WTC11 (cell line): ENCODE results near the gene PTPN7. TPM values are rescaled to one million over a fixed set of nuclear protein-coding genes. Genes with fewer than 3 reads are reported as not detected.

ENCODE experiments used
- ATAC-seq: fragments of 200-7000 bp; cut with Tn5 transposase; 2 replicates; pipeline ENCODE4 v1.10.0; 2021; ENCODE audit warnings: mild to moderate bottlenecking, moderate library complexity
- CTCF ChIA-PET: fragments of 300-600 bp; sonication (Branson Sonifier 250); formaldehyde crosslinking; loops from one replicate; lab custom pipeline; 2021; ENCODE audit warnings: antibody characterized with exemption; lab: Charles Lee
- POLR2A ChIA-PET: fragments of 350-600 bp; sonication (Branson Sonifier 250); formaldehyde crosslinking; loops from one replicate; lab custom pipeline; 2021; ENCODE audit warnings: antibody characterized with exemption; lab: Charles Lee
- DNase-seq: peaks from one replicate; pipeline ENCODE4 v3.0.0; 2021; ENCODE audit warnings: low spot score
- H3K27ac Mint-ChIP-seq: 2 replicates; pipeline ENCODE4 v1.8.0; 2021; ENCODE audit warnings: mixed read lengths
- H3K27me3 Mint-ChIP-seq: 2 replicates; pipeline ENCODE4 v1.8.0; 2021; ENCODE audit warnings: low read depth, mild to moderate bottlenecking, moderate library complexity, mixed read lengths
- H3K36me3 Mint-ChIP-seq: 2 replicates; pipeline ENCODE4 v1.8.0; 2021; ENCODE audit warnings: mixed read lengths
- H3K4me1 Mint-ChIP-seq: 2 replicates; pipeline ENCODE4 v1.8.0; 2022; ENCODE audit warnings: mixed read lengths
- H3K4me3 Mint-ChIP-seq: 2 replicates; pipeline ENCODE4 v1.8.0; 2021; ENCODE audit warnings: mild to moderate bottlenecking, moderate library complexity, mixed read lengths
- H3K9me3 Mint-ChIP-seq: 2 replicates; pipeline ENCODE4 v1.8.0; 2021; ENCODE audit warnings: mixed read lengths
- CREM ChIP-seq: sonication (generic); formaldehyde crosslinking; IDR thresholded peaks from 2 replicates; pipeline ENCODE4 v1.8.1; 2022; ENCODE audit warnings: mild to moderate bottlenecking, missing genetic modification reagents, moderate library complexity
- ESRRA ChIP-seq: sonication (generic); formaldehyde crosslinking; IDR thresholded peaks from 2 replicates; pipeline ENCODE4 v1.8.1; 2022; ENCODE audit warnings: mild to moderate bottlenecking, missing genetic modification reagents, borderline replicate concordance
- ETV6 ChIP-seq: sonication (generic); formaldehyde crosslinking; IDR thresholded peaks from 2 replicates; pipeline ENCODE4 v1.8.1; 2022; ENCODE audit warnings: mild to moderate bottlenecking, missing genetic modification reagents
- GTF2I ChIP-seq: fragments of 250-450 bp; sonication (Bioruptor Pico); conservative IDR thresholded peaks from 2 replicates; pipeline ENCODE4 v1.4.0; 2021; ENCODE audit warnings: mild to moderate bottlenecking
- MAX ChIP-seq: sonication (generic); formaldehyde crosslinking; IDR thresholded peaks from 2 replicates; pipeline ENCODE4 v1.8.0; 2022; ENCODE audit warnings: mild to moderate bottlenecking, missing genetic modification reagents
- MLX ChIP-seq: sonication (generic); formaldehyde crosslinking; IDR thresholded peaks from 2 replicates; pipeline ENCODE4 v1.8.1; 2023; ENCODE audit warnings: mild to moderate bottlenecking, missing genetic modification reagents, moderate library complexity
- NR1H2 ChIP-seq: sonication (generic); formaldehyde crosslinking; IDR thresholded peaks from 2 replicates; pipeline ENCODE4 v1.9.0; 2021; ENCODE audit warnings: mild to moderate bottlenecking, moderate library complexity, missing genetic modification reagents
- NR2C2 ChIP-seq: sonication (generic); formaldehyde crosslinking; IDR thresholded peaks from 2 replicates; pipeline ENCODE4 v1.8.0; 2022; ENCODE audit warnings: mild to moderate bottlenecking, missing genetic modification reagents
- RELA ChIP-seq: sonication (generic); formaldehyde crosslinking; IDR thresholded peaks from 2 replicates; pipeline ENCODE4 v1.8.1; 2022; ENCODE audit warnings: missing genetic modification reagents, mild to moderate bottlenecking, borderline replicate concordance
- RORB ChIP-seq: fragments of 250-450 bp; sonication (Bioruptor Pico); IDR thresholded peaks from 2 replicates; pipeline ENCODE4 v1.9.0; 2021; ENCODE audit warnings: mild to moderate bottlenecking
- SOX15 ChIP-seq: fragments of 250-450 bp; sonication (Bioruptor Pico); IDR thresholded peaks from 2 replicates; pipeline ENCODE4 v1.9.0; 2021; ENCODE audit warnings: mild to moderate bottlenecking
- STAT6 ChIP-seq: sonication (generic); formaldehyde crosslinking; conservative IDR thresholded peaks from 2 replicates; pipeline ENCODE4 v1.8.1; 2023; ENCODE audit warnings: mild to moderate bottlenecking, low read depth, missing genetic modification reagents, moderate library complexity
- TEAD4 ChIP-seq: sonication (generic); formaldehyde crosslinking; IDR thresholded peaks from 2 replicates; pipeline ENCODE4 v1.8.0; 2022; ENCODE audit warnings: mild to moderate bottlenecking, missing genetic modification reagents
- USF2 ChIP-seq: sonication (generic); formaldehyde crosslinking; IDR thresholded peaks from 2 replicates; pipeline ENCODE4 v1.8.1; 2023; ENCODE audit warnings: mild to moderate bottlenecking, missing genetic modification reagents, moderate library complexity
- ZNF121 ChIP-seq: sonication (generic); formaldehyde crosslinking; IDR thresholded peaks from 2 replicates; pipeline ENCODE4 v1.8.0; 2023; ENCODE audit warnings: missing genetic modification reagents
- ZNF263 ChIP-seq: sonication (generic); formaldehyde crosslinking; IDR thresholded peaks from 2 replicates; pipeline ENCODE4 v1.8.1; 2022; ENCODE audit warnings: low read depth, mild to moderate bottlenecking, moderate library complexity, missing genetic modification reagents
- ZNF317 ChIP-seq: sonication (generic); formaldehyde crosslinking; IDR thresholded peaks from 2 replicates; pipeline ENCODE4 v1.8.1; 2023; ENCODE audit warnings: low read depth, mild to moderate bottlenecking, moderate library complexity, missing genetic modification reagents, borderline replicate concordance
- total RNA-seq: library from RNA; stranded (reverse); gene quantifications from 3 replicates; pipeline ENCODE4 v1.2.3, GENCODE V29; 2021

The PTPN7 gene
- total RNA-seq, 1 experiment from 2014 or later, result 0.98 TPM

- no peaks in the 10 kb centered on the region for H3K9me3 Mint-ChIP-seq
- ChIA-PET POLR2A (no interaction called here), CTCF (interaction anchor here (0.8 to 1.8 kb wide), 6 partner anchors 10 to 234 kb away, joined by 3 to 5 read pairs (median 3); no protein-coding TSS in a partner anchor)
- no peak overlapping the region for H3K4me3 Mint-ChIP-seq
- H3K36me3 Mint-ChIP-seq, result peaks cover 6% of the 10 kb centered on the region
- no peak for DNase-seq
- no peak for TF ChIP-seq ESRRA
- TF ChIP-seq GTF2I, result no peak
- TF ChIP-seq CREM, result no peak
- TF ChIP-seq ZNF263 (CRISPR knock-in tag), result no peak
- no peak for TF ChIP-seq SOX15 (CRISPR knock-in tag)
- TF ChIP-seq NR2C2 (CRISPR knock-in tag), result no peak
- no peak for TF ChIP-seq ETV6
- TF ChIP-seq TEAD4 (CRISPR knock-in tag), result no peak
- TF ChIP-seq ZNF317 (CRISPR knock-in tag), result no peak
- TF ChIP-seq RELA (CRISPR knock-in tag), result no peak
- TF ChIP-seq RORB, result no peak
- no peak for TF ChIP-seq NR1H2 (CRISPR knock-in tag)
- ATAC-seq, result no peak
- peaks cover 11% of the 10 kb centered on the region for H3K4me1 Mint-ChIP-seq
- no peak overlapping the region for H3K27ac Mint-ChIP-seq
- H3K27me3 Mint-ChIP-seq, result no peaks in the 10 kb centered on the region; the same call in 1 of the 2 replicates
Measured at GRCh38 chr1:202130297-202130721, 30.1 kb downstream of the PTPN7 start.

GRCh38 chr1:202129453-202130296, 30.7 kb downstream of the PTPN7 start:
- H3K4me1 Mint-ChIP-seq, result peaks cover 11% of the 10 kb centered on the region
- CTCF ChIA-PET, result interaction anchor here (0.8 to 1.8 kb wide), 6 partner anchors 10 to 233 kb away, joined by 3 to 5 read pairs (median 3); no protein-coding TSS in a partner anchor
- TF ChIP-seq USF2 (CRISPR knock-in tag) (no peak), MLX (CRISPR knock-in tag) (no peak), STAT6 (CRISPR knock-in tag) (no peak), MAX (CRISPR knock-in tag) (no peak), CREM (no peak), ZNF121 (CRISPR knock-in tag) (no peak)
- TF ChIP-seq, all 79 proteins: peak for 0
- no peak for ATAC-seq
- no peaks in the 10 kb centered on the region for H3K9me3 Mint-ChIP-seq
- no peak for DNase-seq
- POLR2A ChIA-PET, result no interaction called here
- no peak overlapping the region for H3K4me3 Mint-ChIP-seq
- H3K27me3 Mint-ChIP-seq, result no peaks in the 10 kb centered on the region; the same call in 1 of the 2 replicates
- peaks cover 6% of the 10 kb centered on the region for H3K36me3 Mint-ChIP-seq
- no peak overlapping the region for H3K27ac Mint-ChIP-seq
